ENCODE data around the gene ALPP.
"Not testable (repeated sequence)": the region's sequence is repeated elsewhere in the genome, so short reads cannot be mapped to it uniquely, and the experiment has no call there.

The ALPP gene

DNA sequence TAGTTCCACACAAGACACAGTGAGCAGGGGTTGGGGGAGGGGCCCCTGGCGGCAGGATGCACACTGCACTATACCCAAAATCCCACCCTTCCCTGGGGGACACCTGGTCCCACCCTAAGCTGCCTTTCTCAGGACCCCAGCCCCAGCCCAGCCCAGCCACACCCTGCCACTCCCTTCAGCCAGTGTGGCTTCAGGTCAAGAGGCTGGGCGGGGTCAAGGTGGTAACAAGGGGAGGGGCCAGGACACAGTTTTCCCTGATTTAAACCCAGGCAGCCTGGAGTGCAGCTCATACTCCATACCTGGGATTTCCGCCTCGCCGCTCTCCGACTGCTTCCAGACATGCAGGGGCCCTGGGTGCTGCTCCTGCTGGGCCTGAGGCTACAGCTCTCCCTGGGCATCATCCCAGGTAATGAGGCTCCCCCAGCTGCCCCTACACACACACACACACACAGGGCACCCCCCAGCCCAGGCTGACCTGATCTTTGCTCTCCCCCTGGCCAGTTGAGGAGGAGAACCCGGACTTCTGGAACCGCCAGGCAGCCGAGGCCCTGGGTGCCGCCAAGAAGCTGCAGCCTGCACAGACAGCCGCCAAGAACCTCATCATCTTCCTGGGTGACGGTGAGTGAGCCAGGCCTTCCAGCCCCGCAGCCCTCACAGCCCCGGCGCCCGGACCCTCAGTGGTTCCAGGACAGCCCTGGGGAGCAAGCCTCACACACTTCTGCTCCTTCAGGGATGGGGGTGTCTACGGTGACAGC lies 28.2 kb downstream of the ALPP start, which contains the start of gene ALPG:
Gene ALPG (plus strand): TSS at position 289 of the 755 bp plus-strand sequence. CDS start 51 bp downstream, at position 340.
- DNase-seq (ENCODE audit: low spot score), result no peak

GRCh38 chr2:232407428-232408150 lies 29.0 kb downstream of the ALPP start:
- DNase-seq (ENCODE audit: low spot score), result not testable (repeated sequence)

- DNase-seq (ENCODE audit: low spot score), result not testable (repeated sequence)
Measured at GRCh38 chr2:232408269-232408668, 29.7 kb downstream of the ALPP start.

DNA sequence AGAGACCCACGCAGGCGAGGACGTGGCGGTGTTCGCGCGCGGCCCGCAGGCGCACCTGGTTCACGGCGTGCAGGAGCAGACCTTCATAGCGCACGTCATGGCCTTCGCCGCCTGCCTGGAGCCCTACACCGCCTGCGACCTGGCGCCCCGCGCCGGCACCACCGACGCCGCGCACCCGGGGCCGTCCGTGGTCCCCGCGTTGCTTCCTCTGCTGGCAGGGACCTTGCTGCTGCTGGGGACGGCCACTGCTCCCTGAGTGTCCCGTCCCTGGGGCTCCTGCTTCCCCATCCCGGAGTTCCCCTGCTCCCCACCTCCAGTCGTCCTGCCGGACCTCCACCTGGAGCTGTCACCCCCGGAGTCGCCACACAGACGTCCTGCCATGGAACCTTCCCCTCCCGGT lies 31.1 kb downstream of the ALPP start:
- DNase-seq (ENCODE audit: low spot score), result not testable (repeated sequence)

GRCh38 chr2:232410238-232410900 lies 31.8 kb downstream of the ALPP start:
- DNase-seq (ENCODE audit: low spot score), result no peak

DNA sequence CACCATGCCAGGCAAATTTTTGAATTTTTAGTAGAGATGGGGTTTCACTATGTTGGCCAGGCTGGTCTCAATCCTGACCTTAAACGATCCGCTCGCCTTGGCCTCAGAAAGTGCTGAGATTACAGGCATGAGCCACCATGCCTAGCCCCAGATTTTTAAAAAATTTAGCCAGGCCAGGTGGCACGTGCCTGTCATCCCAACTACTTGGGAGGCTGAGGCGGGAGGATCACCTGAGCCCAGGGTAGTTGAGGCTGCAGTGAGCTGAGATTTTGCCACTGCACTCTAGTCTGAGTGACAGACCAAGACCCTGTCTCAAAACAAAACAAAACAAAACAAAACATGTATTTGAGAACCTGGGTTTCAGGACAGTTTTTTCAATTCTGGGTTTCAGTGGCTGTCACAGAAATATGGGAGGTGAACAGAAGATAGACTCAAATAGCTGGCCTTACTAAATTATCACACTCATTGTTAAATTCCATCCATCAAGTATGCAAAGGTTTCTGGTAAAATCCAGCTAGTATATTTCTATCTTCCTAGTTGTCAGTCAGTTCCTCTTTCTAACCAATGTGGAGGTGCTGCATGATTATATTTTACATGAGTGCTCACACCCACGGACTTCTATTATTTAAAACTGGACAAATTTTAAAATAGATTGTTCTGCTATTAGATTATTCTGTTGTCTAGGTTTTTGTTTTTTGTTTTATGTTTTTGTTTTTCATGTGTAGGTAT lies 33.5 kb downstream of the ALPP start:
- DNase-seq (ENCODE audit: low spot score), result no peak

- DNase-seq (ENCODE audit: low spot score), result no peak
Measured at GRCh38 chr2:232412986-232413385, 34.4 kb downstream of the ALPP start.

GRCh38 chr2:232415138-232415690 lies 36.7 kb downstream of the ALPP start:
- no peak for DNase-seq (ENCODE audit: low spot score)

- DNase-seq (ENCODE audit: low spot score), result no peak
Measured at GRCh38 chr2:232415736-232416520, 37.4 kb downstream of the ALPP start.

- no peak for DNase-seq (ENCODE audit: low spot score)
Measured at GRCh38 chr2:232416521-232417470, 38.2 kb downstream of the ALPP start.

GRCh38 chr2:232417489-232417888 lies 38.9 kb downstream of the ALPP start:
- DNase-seq (ENCODE audit: low spot score), result no peak

DNA sequence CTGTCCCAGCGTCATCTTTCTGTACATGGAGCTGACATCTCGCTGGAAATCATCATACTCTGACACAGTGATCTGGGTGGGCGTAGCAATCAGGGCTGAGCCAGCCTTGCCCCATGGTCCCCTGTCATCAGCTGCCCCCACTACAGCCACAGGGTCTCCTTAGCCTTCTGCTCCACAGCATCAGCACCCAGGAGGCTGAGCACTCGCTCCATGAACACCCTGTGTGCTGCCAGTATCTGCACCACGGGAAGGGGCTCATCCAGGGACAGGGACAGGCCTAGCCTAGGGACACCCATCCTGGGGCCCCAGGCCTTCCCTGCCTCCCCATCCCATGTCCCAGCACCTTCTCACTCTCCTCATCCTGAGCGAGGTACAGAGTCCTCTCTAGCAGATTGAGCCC lies 39.5 kb downstream of the ALPP start:
- no peak for DNase-seq (ENCODE audit: low spot score)

DNA sequence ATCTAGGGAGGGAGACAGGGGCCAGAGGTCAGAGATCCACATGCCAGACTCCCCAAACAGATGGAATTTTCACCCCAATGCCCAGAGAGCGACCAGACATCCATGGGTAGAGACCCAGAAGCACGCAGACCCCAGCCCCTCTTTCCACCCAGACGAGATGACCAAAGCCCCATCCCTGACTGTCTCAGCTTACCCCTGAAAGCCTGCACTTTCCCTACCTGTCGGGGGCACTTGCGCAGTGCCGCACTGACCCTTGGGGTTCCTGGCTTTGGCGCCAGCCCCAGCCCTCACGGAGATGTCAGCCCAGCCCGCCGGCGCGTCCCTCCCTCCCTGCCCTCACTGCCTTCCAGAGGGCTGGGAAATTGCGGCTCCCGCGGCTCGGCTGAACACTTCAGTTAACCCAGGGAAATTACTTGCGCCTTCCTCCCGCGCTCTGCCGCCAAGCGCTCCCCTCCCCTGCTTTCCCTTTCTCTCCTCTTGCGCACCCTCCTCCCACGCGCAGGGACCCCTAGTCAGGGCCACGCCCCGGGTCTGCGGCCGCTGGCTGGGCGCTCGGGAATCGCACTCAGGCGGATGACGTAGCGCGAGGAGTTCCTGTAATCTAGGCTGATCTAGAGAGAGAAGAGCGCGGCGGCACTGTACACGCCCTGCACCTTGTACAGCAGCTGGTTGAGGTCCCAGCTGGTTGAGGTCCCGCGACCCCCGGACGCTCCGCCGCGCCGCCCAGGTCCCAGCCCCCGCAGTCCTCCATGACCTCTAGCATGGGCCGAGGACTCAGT lies 40.1 kb downstream of the ALPP start:
- no peak for DNase-seq (ENCODE audit: low spot score)

DNA sequence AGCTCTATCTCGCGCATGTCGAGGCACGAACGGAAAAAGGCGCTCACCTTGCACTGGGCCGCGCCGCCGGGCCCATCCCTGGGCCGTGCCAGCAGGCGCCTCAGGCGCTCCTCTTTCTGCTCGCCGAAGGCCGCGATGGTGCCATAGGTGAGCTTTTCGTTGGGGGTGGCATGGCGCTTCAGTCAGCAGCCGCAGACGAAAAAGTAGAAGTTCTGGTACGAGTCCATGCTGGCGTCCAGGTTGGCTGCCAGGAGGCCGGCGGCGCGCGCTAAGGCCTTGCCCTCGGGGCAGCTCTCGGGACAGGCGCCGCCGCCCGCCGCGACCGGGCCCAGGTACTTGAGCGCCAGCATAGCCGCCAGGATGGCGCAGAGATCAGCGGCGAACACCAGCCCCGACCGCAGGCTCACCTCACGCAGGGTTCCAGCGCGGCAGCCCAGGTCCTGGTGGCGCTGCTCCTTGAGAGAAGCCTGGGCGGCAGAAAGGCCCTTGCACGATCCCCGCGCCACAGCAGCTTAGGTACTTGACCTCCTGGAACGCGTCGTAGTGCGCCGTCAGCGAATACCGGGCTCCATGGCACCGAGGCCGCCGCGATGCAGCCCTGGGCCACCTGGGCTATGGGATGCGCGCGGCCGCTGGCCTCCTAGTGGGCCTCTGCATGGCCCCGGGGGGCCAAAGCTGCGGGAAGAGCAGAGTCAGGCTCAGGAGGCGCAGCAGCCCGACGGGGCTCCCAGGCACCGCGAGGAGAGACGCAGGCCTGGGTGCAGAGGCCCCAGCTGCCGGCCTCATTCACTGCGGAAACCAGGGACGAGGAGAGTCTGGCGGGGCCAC lies 40.9 kb downstream of the ALPP start:
- DNase-seq (ENCODE audit: low spot score), result no peak

- no peak for DNase-seq (ENCODE audit: low spot score)
Measured at GRCh38 chr2:232420073-232420454, 41.5 kb downstream of the ALPP start.

DNA sequence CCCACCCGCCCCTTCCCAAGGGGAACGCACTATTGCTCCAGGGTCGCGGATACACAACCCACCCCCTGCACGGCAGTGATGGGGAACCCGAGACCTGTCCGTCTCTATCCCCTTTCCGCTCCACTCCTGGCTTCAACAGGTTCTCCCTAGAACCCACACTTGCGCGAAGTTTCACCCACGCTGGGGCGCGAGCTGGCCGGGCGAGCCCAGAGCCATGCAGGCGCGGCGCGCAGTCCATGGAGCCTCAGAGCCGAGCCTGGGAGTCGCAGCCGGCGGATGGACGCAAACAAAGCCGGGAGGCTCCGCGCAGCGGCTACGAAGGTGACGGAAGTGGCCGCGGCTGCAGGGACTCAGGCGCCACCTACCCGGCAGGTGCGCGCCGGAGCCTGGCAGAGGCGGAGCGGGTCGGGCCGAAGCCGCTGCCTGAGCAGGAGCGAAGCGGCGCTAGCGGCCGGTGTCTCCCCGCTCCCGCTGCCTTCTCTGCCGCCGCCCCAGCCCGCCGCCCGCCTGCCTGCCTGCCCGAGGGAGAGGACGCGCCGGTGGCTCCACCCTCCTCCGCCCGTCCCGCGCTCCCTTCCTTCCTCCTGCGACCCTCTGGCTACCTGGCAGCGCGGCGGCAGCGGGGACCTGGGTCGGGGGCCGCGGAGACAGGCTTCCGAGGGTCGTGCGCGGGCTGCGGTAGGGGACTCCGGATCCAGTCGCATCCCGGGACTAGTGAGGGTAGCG lies 42.1 kb downstream of the ALPP start:
- DNase-seq (ENCODE audit: low spot score), result no peak

DNA sequence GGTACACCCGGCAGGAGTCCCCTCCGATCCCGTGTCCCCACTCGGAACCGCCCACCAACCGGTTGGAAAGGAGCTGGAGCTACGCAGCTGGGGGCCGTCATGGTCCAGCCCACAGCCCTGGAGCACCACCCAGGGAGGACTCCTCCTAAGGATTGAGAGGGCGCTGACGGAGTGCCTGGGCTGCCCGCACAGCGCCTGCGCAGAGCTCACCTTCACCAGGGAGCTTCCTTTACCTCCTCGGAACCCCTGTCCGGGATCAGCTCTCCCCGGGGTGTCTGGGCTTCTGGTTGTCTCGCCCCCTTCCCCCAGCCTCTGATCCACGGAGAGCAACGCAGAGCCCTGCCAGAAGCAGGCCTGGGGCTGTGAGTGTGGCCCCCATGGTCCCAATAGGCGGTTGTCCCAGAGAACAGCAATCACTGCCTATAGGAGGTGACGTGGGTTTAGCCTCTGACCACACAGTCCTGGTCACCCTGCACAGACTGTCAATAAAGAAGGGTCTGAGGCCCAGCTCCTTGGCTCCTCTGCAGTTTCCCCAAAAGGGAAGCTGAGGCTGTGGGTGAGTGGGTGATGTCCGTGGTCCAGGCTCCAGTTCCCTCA lies 42.7 kb downstream of the ALPP start:
- no peak for DNase-seq (ENCODE audit: low spot score)

All from hematopoietic multipotent progenitor cell treated with erythropoietin and hydrocortisone succinate and interleukin-3 and kit ligand, for 15 days (in vitro differentiated cells).